ENCODE data around the gene SOS1. TPM values are rescaled to one million over a fixed set of nuclear protein-coding genes. Genes with fewer than 3 reads are reported as not detected.

Gene SOS1
- total RNA-seq, 4 donors from 2014 or later: 55.9 to 80.8 (median 63.2) TPM

- no peak for DNase-seq
- intact Hi-C loops (cut with DNase I): no loop called here
- H3K27ac ChIP-seq: no peak overlapping the region
- no peaks in the 10 kb centered on the region for H3K27me3 ChIP-seq
- WGBS, 2 donors: 94 to 95% methylated on average over 2 of the region's 2 CpGs
- no peaks in the 10 kb centered on the region for H3K9me3 ChIP-seq
- no peak overlapping the region for H3K4me3 ChIP-seq (replicated peaks in 1 of 3)
- TF ChIP-seq POLR2A (IDR thresholded peaks at IDR 0.05): no peak
- TF ChIP-seq, protein P1, sequence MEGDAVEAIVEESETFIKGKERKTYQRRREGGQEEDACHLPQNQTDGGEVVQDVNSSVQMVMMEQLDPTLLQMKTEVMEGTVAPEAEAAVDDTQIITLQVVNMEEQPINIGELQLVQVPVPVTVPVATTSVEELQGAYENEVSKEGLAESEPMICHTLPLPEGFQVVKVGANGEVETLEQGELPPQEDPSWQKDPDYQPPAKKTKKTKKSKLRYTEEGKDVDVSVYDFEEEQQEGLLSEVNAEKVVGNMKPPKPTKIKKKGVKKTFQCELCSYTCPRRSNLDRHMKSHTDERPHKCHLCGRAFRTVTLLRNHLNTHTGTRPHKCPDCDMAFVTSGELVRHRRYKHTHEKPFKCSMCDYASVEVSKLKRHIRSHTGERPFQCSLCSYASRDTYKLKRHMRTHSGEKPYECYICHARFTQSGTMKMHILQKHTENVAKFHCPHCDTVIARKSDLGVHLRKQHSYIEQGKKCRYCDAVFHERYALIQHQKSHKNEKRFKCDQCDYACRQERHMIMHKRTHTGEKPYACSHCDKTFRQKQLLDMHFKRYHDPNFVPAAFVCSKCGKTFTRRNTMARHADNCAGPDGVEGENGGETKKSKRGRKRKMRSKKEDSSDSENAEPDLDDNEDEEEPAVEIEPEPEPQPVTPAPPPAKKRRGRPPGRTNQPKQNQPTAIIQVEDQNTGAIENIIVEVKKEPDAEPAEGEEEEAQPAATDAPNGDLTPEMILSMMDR (IDR thresholded peaks at IDR 0.05): no peak
- H3K4me1 ChIP-seq: no peaks in the 10 kb centered on the region
- H3K36me3 ChIP-seq: no peaks in the 10 kb centered on the region
Measured at GRCh38 chr2:38991899-38992298, 129.0 kb downstream of the SOS1 start.

- TF ChIP-seq POLR2A (IDR thresholded peaks at IDR 0.05): no peak
- TF ChIP-seq, protein P1 (IDR thresholded peaks at IDR 0.05): no peak
- intact Hi-C loops (cut with DNase I): no loop called here
- 92 to 100% methylated on average over 1 of the region's 1 CpG for WGBS, 2 donors
Measured at GRCh38 chr2:38988716-38989115, 132.1 kb downstream of the SOS1 start.

DNA sequence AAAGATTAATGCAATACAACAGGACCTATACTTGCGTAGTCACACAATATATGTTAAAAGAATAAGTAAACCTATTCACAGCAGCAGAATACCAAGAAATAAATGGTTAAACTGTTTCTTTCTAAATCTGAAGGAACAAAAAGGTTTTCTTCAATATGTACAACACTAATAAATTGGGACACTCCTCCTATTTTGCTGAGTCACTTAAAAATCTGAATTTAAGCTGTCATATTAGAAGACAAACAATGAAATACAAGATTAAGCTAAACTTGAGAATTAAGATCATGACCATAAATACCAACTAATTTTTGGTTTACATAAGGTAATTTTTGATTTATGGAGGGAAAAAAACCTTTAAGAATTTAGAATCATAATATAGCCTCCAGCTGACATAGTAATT is 138.4 kb downstream of the SOS1 start:
- H3K4me3 ChIP-seq (replicated peaks in 1 of 3): no peak overlapping the region
- H3K4me1 ChIP-seq: no peaks in the 10 kb centered on the region
- no peaks in the 10 kb centered on the region for H3K9me3 ChIP-seq
- H3K27me3 ChIP-seq: no peaks in the 10 kb centered on the region
- H3K27ac ChIP-seq: no peak overlapping the region
- 93 to 99% methylated on average over 1 of the region's 1 CpG for WGBS, 2 donors
- TF ChIP-seq, protein P1 (IDR thresholded peaks at IDR 0.05): no peak
- no peak for TF ChIP-seq POLR2A (IDR thresholded peaks at IDR 0.05)
- peaks cover 7 to 14% of the 10 kb centered on the region in 2 donors for H3K36me3 ChIP-seq
- intact Hi-C loops (cut with DNase I): no loop called here
- DNase-seq: no peak

More at GRCh38 chr2:38988716-38989115, 132.1 kb downstream of the SOS1 start:
- DNase-seq: no peak
- no peaks in the 10 kb centered on the region for H3K4me1 ChIP-seq
- no peaks in the 10 kb centered on the region for H3K9me3 ChIP-seq
- peaks cover 7 to 14% of the 10 kb centered on the region in 2 donors for H3K36me3 ChIP-seq
- H3K27ac ChIP-seq: no peak overlapping the region
- no peak overlapping the region for H3K4me3 ChIP-seq (replicated peaks in 1 of 3)
- no peaks in the 10 kb centered on the region for H3K27me3 ChIP-seq

GRCh38 chr2:38981670-38982357 is 139.0 kb downstream of the SOS1 start:
- no peak for DNase-seq
- H3K4me3 ChIP-seq (replicated peaks in 1 of 3): no peak overlapping the region
- no peaks in the 10 kb centered on the region for H3K4me1 ChIP-seq
- H3K9me3 ChIP-seq: no peaks in the 10 kb centered on the region
- 95% methylated on average over 8 of the region's 8 CpGs for WGBS, 2 donors
- H3K36me3 ChIP-seq: peaks cover 7 to 14% of the 10 kb centered on the region in 2 donors
- intact Hi-C loops (cut with DNase I): no loop called here
- no peak overlapping the region for H3K27ac ChIP-seq
- no peak for TF ChIP-seq POLR2A (IDR thresholded peaks at IDR 0.05)
- TF ChIP-seq, protein P1 (IDR thresholded peaks at IDR 0.05): no peak
- H3K27me3 ChIP-seq: no peaks in the 10 kb centered on the region

GRCh38 chr2:38981003-38981669 is 139.7 kb downstream of the SOS1 start:
- no peaks in the 10 kb centered on the region for H3K27me3 ChIP-seq
- H3K9me3 ChIP-seq: no peaks in the 10 kb centered on the region
- intact Hi-C loops (cut with DNase I): no loop called here
- no peaks in the 10 kb centered on the region for H3K4me1 ChIP-seq
- 98 to 99% methylated on average over 3 of the region's 3 CpGs for WGBS, 2 donors
- H3K4me3 ChIP-seq (replicated peaks in 1 of 3): no peak overlapping the region
- TF ChIP-seq, protein P1 (IDR thresholded peaks at IDR 0.05): no peak
- TF ChIP-seq POLR2A (IDR thresholded peaks at IDR 0.05): no peak
- DNase-seq: no peak
- no peak overlapping the region for H3K27ac ChIP-seq
- peaks cover 6 to 14% of the 10 kb centered on the region in 2 donors for H3K36me3 ChIP-seq
